ENCODE data around the gene FLT3.
"Not testable (repeated sequence)": the region's sequence is repeated elsewhere in the genome, so short reads cannot be mapped to it uniquely, and the experiment has no call there.

FLT3 gene

GRCh38 chr13:28041031-28041461 lies 59.3 kb downstream of the FLT3 start:
- no peaks in the 10 kb centered on the region for H3K27me3 ChIP-seq (ENCODE audit: control insufficient read depth in 1 of 2, insufficient read depth in 2 of 2, low read length in 2 of 2)
- H3K36me3 ChIP-seq (ENCODE audit: insufficient read depth, low read length), result no peaks in the 10 kb centered on the region
- no peak overlapping the region for H3K27ac ChIP-seq (ENCODE audit: low read depth, low read length)
- H3K9me3 ChIP-seq (ENCODE audit: low read length), result no peaks in the 10 kb centered on the region
- no peak overlapping the region for H3K4me3 ChIP-seq (ENCODE audit: low read depth in 1 of 2, low read length in 2 of 2)
- H3K9ac ChIP-seq (ENCODE audit: low read length), result no peak overlapping the region
- H3K4me1 ChIP-seq (ENCODE audit: insufficient read depth, low read length), result no peaks in the 10 kb centered on the region

- Histone ChIP-seq H3K27ac (ENCODE audit: low read depth, low read length) (no peak overlapping the region), H3K27me3 (ENCODE audit: control insufficient read depth in 1 of 2, insufficient read depth in 2 of 2, low read length in 2 of 2) (no peaks in the 10 kb centered on the region), H3K9me3 (ENCODE audit: low read length) (no peaks in the 10 kb centered on the region), H3K4me1 (ENCODE audit: insufficient read depth, low read length) (no peaks in the 10 kb centered on the region), H3K36me3 (ENCODE audit: insufficient read depth, low read length) (no peaks in the 10 kb centered on the region), H3K9ac (ENCODE audit: low read length) (no peak overlapping the region), H3K4me3 (ENCODE audit: low read depth in 1 of 2, low read length in 2 of 2) (no peak overlapping the region)
These were observed 63.0 kb downstream of the FLT3 start for GRCh38 chr13:28037399-28037798.

- H3K27ac ChIP-seq (ENCODE audit: low read depth, low read length), result no peak overlapping the region
- no peaks in the 10 kb centered on the region for H3K9me3 ChIP-seq (ENCODE audit: low read length)
- H3K4me1 ChIP-seq (ENCODE audit: insufficient read depth, low read length), result no peaks in the 10 kb centered on the region
- H3K4me3 ChIP-seq (ENCODE audit: low read depth in 1 of 2, low read length in 2 of 2), result no peak overlapping the region
- no peaks in the 10 kb centered on the region for H3K27me3 ChIP-seq (ENCODE audit: control insufficient read depth in 1 of 2, insufficient read depth in 2 of 2, low read length in 2 of 2)
- H3K9ac ChIP-seq (ENCODE audit: low read length), result no peak overlapping the region
- H3K36me3 ChIP-seq (ENCODE audit: insufficient read depth, low read length), result no peaks in the 10 kb centered on the region
These were observed 65.1 kb downstream of the FLT3 start for GRCh38 chr13:28035146-28035782.

- Histone ChIP-seq H3K4me1 (ENCODE audit: insufficient read depth, low read length) (no peaks in the 10 kb centered on the region), H3K27me3 (ENCODE audit: control insufficient read depth in 1 of 2, insufficient read depth in 2 of 2, low read length in 2 of 2) (no peaks in the 10 kb centered on the region), H3K4me3 (ENCODE audit: low read depth in 1 of 2, low read length in 2 of 2) (no peak overlapping the region), H3K9me3 (ENCODE audit: low read length) (no peaks in the 10 kb centered on the region), H3K36me3 (ENCODE audit: insufficient read depth, low read length) (no peaks in the 10 kb centered on the region), H3K9ac (ENCODE audit: low read length) (no peak overlapping the region), H3K27ac (ENCODE audit: low read depth, low read length) (no peak overlapping the region)
These were observed 66.3 kb downstream of the FLT3 start for GRCh38 chr13:28033894-28034655.

GRCh38 chr13:28032438-28032837 lies 67.9 kb downstream of the FLT3 start:
- not testable (repeated sequence) for H3K4me1 ChIP-seq (ENCODE audit: insufficient read depth, low read length); H3K27ac ChIP-seq (ENCODE audit: low read depth, low read length); H3K27me3 ChIP-seq (ENCODE audit: control insufficient read depth in 1 of 2, insufficient read depth in 2 of 2, low read length in 2 of 2); H3K9me3 ChIP-seq (ENCODE audit: low read length); H3K9ac ChIP-seq (ENCODE audit: low read length); H3K36me3 ChIP-seq (ENCODE audit: insufficient read depth, low read length); H3K4me3 ChIP-seq (ENCODE audit: low read depth in 1 of 2, low read length in 2 of 2)

- Histone ChIP-seq H3K9ac (ENCODE audit: low read length) (no peak overlapping the region), H3K9me3 (ENCODE audit: low read length) (no peaks in the 10 kb centered on the region), H3K4me1 (ENCODE audit: insufficient read depth, low read length) (no peaks in the 10 kb centered on the region), H3K27ac (ENCODE audit: low read depth, low read length) (no peak overlapping the region), H3K4me3 (ENCODE audit: low read depth in 1 of 2, low read length in 2 of 2) (no peak overlapping the region), H3K27me3 (ENCODE audit: control insufficient read depth in 1 of 2, insufficient read depth in 2 of 2, low read length in 2 of 2) (no peaks in the 10 kb centered on the region), H3K36me3 (ENCODE audit: insufficient read depth, low read length) (no peaks in the 10 kb centered on the region)
These were observed 68.5 kb downstream of the FLT3 start for GRCh38 chr13:28031896-28032288.

GRCh38 chr13:28031220-28031895 lies 69.0 kb downstream of the FLT3 start:
- no peaks in the 10 kb centered on the region for H3K9me3 ChIP-seq (ENCODE audit: low read length)
- H3K4me1 ChIP-seq (ENCODE audit: insufficient read depth, low read length), result no peaks in the 10 kb centered on the region
- H3K9ac ChIP-seq (ENCODE audit: low read length), result no peak overlapping the region
- no peaks in the 10 kb centered on the region for H3K36me3 ChIP-seq (ENCODE audit: insufficient read depth, low read length)
- H3K27me3 ChIP-seq (ENCODE audit: control insufficient read depth in 1 of 2, insufficient read depth in 2 of 2, low read length in 2 of 2), result no peaks in the 10 kb centered on the region
- no peak overlapping the region for H3K27ac ChIP-seq (ENCODE audit: low read depth, low read length)
- no peak overlapping the region for H3K4me3 ChIP-seq (ENCODE audit: low read depth in 1 of 2, low read length in 2 of 2)

- H3K27me3 ChIP-seq (ENCODE audit: control insufficient read depth in 1 of 2, insufficient read depth in 2 of 2, low read length in 2 of 2), result no peaks in the 10 kb centered on the region
- no peaks in the 10 kb centered on the region for H3K4me1 ChIP-seq (ENCODE audit: insufficient read depth, low read length)
- no peaks in the 10 kb centered on the region for H3K9me3 ChIP-seq (ENCODE audit: low read length)
- H3K27ac ChIP-seq (ENCODE audit: low read depth, low read length), result no peak overlapping the region
- no peak overlapping the region for H3K4me3 ChIP-seq (ENCODE audit: low read depth in 1 of 2, low read length in 2 of 2)
- H3K36me3 ChIP-seq (ENCODE audit: insufficient read depth, low read length), result no peaks in the 10 kb centered on the region
- no peak overlapping the region for H3K9ac ChIP-seq (ENCODE audit: low read length)
These were observed 72.6 kb downstream of the FLT3 start for GRCh38 chr13:28027607-28028364.

GRCh38 chr13:28027071-28027470 lies 73.3 kb downstream of the FLT3 start:
- no peak overlapping the region for H3K9ac ChIP-seq (ENCODE audit: low read length)
- H3K4me1 ChIP-seq (ENCODE audit: insufficient read depth, low read length), result no peaks in the 10 kb centered on the region
- no peaks in the 10 kb centered on the region for H3K36me3 ChIP-seq (ENCODE audit: insufficient read depth, low read length)
- H3K27me3 ChIP-seq (ENCODE audit: control insufficient read depth in 1 of 2, insufficient read depth in 2 of 2, low read length in 2 of 2), result no peaks in the 10 kb centered on the region
- H3K9me3 ChIP-seq (ENCODE audit: low read length), result no peaks in the 10 kb centered on the region
- no peak overlapping the region for H3K4me3 ChIP-seq (ENCODE audit: low read depth in 1 of 2, low read length in 2 of 2)
- H3K27ac ChIP-seq (ENCODE audit: low read depth, low read length), result no peak overlapping the region

GRCh38 chr13:28026508-28026907 lies 73.9 kb downstream of the FLT3 start:
- Histone ChIP-seq H3K9me3 (ENCODE audit: low read length) (no peaks in the 10 kb centered on the region), H3K9ac (ENCODE audit: low read length) (no peak overlapping the region), H3K27me3 (ENCODE audit: control insufficient read depth in 1 of 2, insufficient read depth in 2 of 2, low read length in 2 of 2) (no peaks in the 10 kb centered on the region), H3K36me3 (ENCODE audit: insufficient read depth, low read length) (no peaks in the 10 kb centered on the region), H3K27ac (ENCODE audit: low read depth, low read length) (no peak overlapping the region), H3K4me1 (ENCODE audit: insufficient read depth, low read length) (no peaks in the 10 kb centered on the region), H3K4me3 (ENCODE audit: low read depth in 1 of 2, low read length in 2 of 2) (no peak overlapping the region)

GRCh38 chr13:28022848-28023518 lies 77.4 kb downstream of the FLT3 start:
- Histone ChIP-seq H3K4me3 (ENCODE audit: low read depth in 1 of 2, low read length in 2 of 2) (no peak overlapping the region), H3K9me3 (ENCODE audit: low read length) (no peaks in the 10 kb centered on the region), H3K4me1 (ENCODE audit: insufficient read depth, low read length) (no peaks in the 10 kb centered on the region), H3K27me3 (ENCODE audit: control insufficient read depth in 1 of 2, insufficient read depth in 2 of 2, low read length in 2 of 2) (no peaks in the 10 kb centered on the region), H3K9ac (ENCODE audit: low read length) (no peak overlapping the region), H3K36me3 (ENCODE audit: insufficient read depth, low read length) (no peaks in the 10 kb centered on the region), H3K27ac (ENCODE audit: low read depth, low read length) (no peak overlapping the region)
